HG02840 (cell line): ENCODE measurements around the gene LCORL.

Source experiments
- ATAC-seq: cut with Tn5 transposase; IDR thresholded peaks from one replicate; pipeline ENCODE4 v1.9.1; 2021; ENCODE audit warnings: mild to moderate bottlenecking, moderate library complexity, moderate number of reproducible peaks; ENCODE audit not compliant: unreplicated experiment, low FRiP score

LCORL gene

DNA sequence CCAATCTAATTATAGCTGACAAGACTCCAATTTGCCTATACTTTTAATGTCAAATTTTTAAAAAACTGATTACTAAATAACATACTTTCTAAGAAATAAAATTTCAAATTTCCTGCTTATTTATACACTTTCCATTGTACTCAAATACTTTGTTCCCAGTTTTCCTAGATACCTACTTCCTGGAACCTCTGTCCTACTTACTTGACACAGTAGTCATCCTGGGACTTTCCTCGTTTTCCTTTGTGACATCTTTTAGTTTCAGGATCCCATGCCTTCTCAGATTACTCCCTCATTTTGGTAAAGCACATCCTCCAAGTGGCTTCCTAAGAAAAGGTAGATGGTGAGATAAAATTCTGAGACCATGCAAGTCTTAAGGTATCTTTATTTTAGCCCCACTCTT lies 226.8 kb downstream of the LCORL start:
- no peak for ATAC-seq
